ENCODE measurements around the gene FAM184A. TPM values are rescaled to one million over a fixed set of nuclear protein-coding genes. Genes with fewer than 3 reads are reported as not detected.
"Not testable (repeated sequence)": the region's sequence is repeated elsewhere in the genome, so short reads cannot be mapped to it uniquely, and the experiment has no call there.

FAM184A gene
- total RNA-seq, 1 donor from 2014 or later, result 134 TPM

- no peak for DNase-seq (ENCODE audit: low spot score)
- Mint-ChIP-seq H3K27ac (ENCODE audit: unreplicated experiment) (no peak overlapping the region), H3K4me1 (ENCODE audit: unreplicated experiment) (peaks cover 7% of the 10 kb centered on the region), H3K27me3 (ENCODE audit: unreplicated experiment) (no peaks in the 10 kb centered on the region), H3K9me3 (ENCODE audit: unreplicated experiment) (no peaks in the 10 kb centered on the region), H3K4me3 (ENCODE audit: unreplicated experiment) (no peak overlapping the region), H3K36me3 (ENCODE audit: low read depth, unreplicated experiment) (peaks cover 42% of the 10 kb centered on the region)
- no peak for TF ChIP-seq CTCF (IDR thresholded peaks at IDR 0.05; ENCODE audit: unreplicated experiment)
These were observed 76.4 kb downstream of the FAM184A start for GRCh38 chr6:119002069-119002468.

- Mint-ChIP-seq H3K27me3 (ENCODE audit: unreplicated experiment) (no peaks in the 10 kb centered on the region), H3K4me1 (ENCODE audit: unreplicated experiment) (peaks cover 7% of the 10 kb centered on the region), H3K36me3 (ENCODE audit: low read depth, unreplicated experiment) (peaks cover 48% of the 10 kb centered on the region), H3K9me3 (ENCODE audit: unreplicated experiment) (no peaks in the 10 kb centered on the region), H3K4me3 (ENCODE audit: unreplicated experiment) (peak overlapping the region; percentile 51), H3K27ac (ENCODE audit: unreplicated experiment) (no peak overlapping the region)
- no peak for DNase-seq (ENCODE audit: low spot score)
- TF ChIP-seq CTCF (IDR thresholded peaks at IDR 0.05; ENCODE audit: unreplicated experiment), result no peak
These were observed 78.9 kb downstream of the FAM184A start for GRCh38 chr6:118999494-119000040.

GRCh38 chr6:118997426-118997825 is 81.0 kb downstream of the FAM184A start:
- not testable (repeated sequence) for H3K27ac Mint-ChIP-seq (ENCODE audit: unreplicated experiment); H3K27me3 Mint-ChIP-seq (ENCODE audit: unreplicated experiment); H3K4me3 Mint-ChIP-seq (ENCODE audit: unreplicated experiment); H3K4me1 Mint-ChIP-seq (ENCODE audit: unreplicated experiment); DNase-seq (ENCODE audit: low spot score); H3K9me3 Mint-ChIP-seq (ENCODE audit: unreplicated experiment)
- H3K36me3 Mint-ChIP-seq (ENCODE audit: low read depth, unreplicated experiment), result peaks cover 54% of the 10 kb centered on the region

GRCh38 chr6:118996289-118996820 is 82.1 kb downstream of the FAM184A start:
- H3K4me3 Mint-ChIP-seq (ENCODE audit: unreplicated experiment), result no peak overlapping the region
- H3K9me3 Mint-ChIP-seq (ENCODE audit: unreplicated experiment), result no peaks in the 10 kb centered on the region
- DNase-seq (ENCODE audit: low spot score), result no peak
- peaks cover 7% of the 10 kb centered on the region for H3K4me1 Mint-ChIP-seq (ENCODE audit: unreplicated experiment)
- no peaks in the 10 kb centered on the region for H3K27me3 Mint-ChIP-seq (ENCODE audit: unreplicated experiment)
- TF ChIP-seq CTCF (IDR thresholded peaks at IDR 0.05; ENCODE audit: unreplicated experiment), result no peak
- H3K36me3 Mint-ChIP-seq (ENCODE audit: low read depth, unreplicated experiment), result peaks cover 57% of the 10 kb centered on the region
- peak overlapping the region; percentile 25 for H3K27ac Mint-ChIP-seq (ENCODE audit: unreplicated experiment)

- Mint-ChIP-seq H3K27me3 (ENCODE audit: unreplicated experiment) (no peaks in the 10 kb centered on the region), H3K36me3 (ENCODE audit: low read depth, unreplicated experiment) (peaks cover 41% of the 10 kb centered on the region)
These were observed 84.6 kb downstream of the FAM184A start for GRCh38 chr6:118993803-118994251.

More at GRCh38 chr6:118993803-118994251, 84.6 kb downstream of the FAM184A start:
- H3K27ac Mint-ChIP-seq (ENCODE audit: unreplicated experiment), result no peak overlapping the region
- TF ChIP-seq CTCF (IDR thresholded peaks at IDR 0.05; ENCODE audit: unreplicated experiment), result no peak
- H3K9me3 Mint-ChIP-seq (ENCODE audit: unreplicated experiment), result no peaks in the 10 kb centered on the region
- no peak overlapping the region for H3K4me3 Mint-ChIP-seq (ENCODE audit: unreplicated experiment)
- no peak for DNase-seq (ENCODE audit: low spot score)
- peaks cover 7% of the 10 kb centered on the region for H3K4me1 Mint-ChIP-seq (ENCODE audit: unreplicated experiment)
